ENCODE results near the gene UBAP2L.
A peak's percentile ranks its signal among the peaks of the same experiment; 100 is the strongest.

The UBAP2L gene, protein sequence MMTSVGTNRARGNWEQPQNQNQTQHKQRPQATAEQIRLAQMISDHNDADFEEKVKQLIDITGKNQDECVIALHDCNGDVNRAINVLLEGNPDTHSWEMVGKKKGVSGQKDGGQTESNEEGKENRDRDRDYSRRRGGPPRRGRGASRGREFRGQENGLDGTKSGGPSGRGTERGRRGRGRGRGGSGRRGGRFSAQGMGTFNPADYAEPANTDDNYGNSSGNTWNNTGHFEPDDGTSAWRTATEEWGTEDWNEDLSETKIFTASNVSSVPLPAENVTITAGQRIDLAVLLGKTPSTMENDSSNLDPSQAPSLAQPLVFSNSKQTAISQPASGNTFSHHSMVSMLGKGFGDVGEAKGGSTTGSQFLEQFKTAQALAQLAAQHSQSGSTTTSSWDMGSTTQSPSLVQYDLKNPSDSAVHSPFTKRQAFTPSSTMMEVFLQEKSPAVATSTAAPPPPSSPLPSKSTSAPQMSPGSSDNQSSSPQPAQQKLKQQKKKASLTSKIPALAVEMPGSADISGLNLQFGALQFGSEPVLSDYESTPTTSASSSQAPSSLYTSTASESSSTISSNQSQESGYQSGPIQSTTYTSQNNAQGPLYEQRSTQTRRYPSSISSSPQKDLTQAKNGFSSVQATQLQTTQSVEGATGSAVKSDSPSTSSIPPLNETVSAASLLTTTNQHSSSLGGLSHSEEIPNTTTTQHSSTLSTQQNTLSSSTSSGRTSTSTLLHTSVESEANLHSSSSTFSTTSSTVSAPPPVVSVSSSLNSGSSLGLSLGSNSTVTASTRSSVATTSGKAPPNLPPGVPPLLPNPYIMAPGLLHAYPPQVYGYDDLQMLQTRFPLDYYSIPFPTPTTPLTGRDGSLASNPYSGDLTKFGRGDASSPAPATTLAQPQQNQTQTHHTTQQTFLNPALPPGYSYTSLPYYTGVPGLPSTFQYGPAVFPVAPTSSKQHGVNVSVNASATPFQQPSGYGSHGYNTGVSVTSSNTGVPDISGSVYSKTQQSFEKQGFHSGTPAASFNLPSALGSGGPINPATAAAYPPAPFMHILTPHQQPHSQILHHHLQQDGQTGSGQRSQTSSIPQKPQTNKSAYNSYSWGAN

DNA sequence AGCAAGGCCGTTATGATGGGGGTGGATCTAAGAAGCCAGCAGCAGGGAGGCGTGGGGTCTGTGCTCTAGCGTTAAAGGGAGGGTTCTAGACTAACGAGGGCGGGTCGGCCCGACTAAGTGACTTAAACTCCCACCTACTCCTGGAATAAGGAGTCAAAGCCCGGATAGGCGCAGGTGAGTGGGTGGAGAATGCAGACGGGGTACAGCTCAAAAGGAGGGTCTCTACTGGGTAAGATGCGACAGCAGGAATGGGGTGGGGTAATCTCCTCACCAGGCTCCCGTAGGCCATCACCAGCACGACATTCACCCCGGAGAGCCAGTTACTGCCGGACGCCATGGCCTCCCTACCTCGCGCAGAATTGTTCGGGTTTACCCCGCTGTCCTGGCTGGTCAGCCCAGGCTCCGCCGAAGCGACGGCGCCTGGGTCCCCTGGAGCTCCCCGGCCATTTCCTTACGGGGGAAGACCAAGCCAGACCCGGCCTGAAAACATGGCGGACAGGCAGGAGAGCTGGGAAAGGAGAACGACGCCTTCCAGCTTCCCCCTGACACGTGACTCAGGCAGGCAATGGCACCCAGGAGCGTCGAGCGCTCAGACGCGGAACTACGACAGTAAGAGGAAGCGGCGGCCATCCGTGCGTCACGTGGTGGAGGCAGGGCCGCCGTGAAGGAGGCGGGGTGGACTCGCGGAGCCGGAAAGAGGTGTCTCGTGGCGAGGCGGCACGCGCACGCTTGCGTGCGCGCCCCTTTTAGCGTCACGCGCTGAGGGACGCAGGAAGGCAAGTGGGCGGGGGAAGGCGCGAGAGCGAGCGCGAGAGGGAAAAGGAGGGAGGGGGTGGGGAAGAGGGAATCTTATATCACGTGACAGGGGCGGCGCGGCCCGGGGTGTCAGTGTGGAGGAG lies at the start of gene UBAP2L:
UBAP2L (plus strand) TSS at position 885 of the 899 bp plus-strand sequence. CDS start 4,169 bp downstream, outside the sequence.
- DNase-seq (ENCODE audit: low spot score) = peak; percentile 95
- in situ Hi-C loops (cut with MboI; ENCODE audit: low pct_unique_long_range_greater_than_20kb, low sequenced_read_pairs, unreplicated experiment) = no loop called here
- TF ChIP-seq, protein P1, sequence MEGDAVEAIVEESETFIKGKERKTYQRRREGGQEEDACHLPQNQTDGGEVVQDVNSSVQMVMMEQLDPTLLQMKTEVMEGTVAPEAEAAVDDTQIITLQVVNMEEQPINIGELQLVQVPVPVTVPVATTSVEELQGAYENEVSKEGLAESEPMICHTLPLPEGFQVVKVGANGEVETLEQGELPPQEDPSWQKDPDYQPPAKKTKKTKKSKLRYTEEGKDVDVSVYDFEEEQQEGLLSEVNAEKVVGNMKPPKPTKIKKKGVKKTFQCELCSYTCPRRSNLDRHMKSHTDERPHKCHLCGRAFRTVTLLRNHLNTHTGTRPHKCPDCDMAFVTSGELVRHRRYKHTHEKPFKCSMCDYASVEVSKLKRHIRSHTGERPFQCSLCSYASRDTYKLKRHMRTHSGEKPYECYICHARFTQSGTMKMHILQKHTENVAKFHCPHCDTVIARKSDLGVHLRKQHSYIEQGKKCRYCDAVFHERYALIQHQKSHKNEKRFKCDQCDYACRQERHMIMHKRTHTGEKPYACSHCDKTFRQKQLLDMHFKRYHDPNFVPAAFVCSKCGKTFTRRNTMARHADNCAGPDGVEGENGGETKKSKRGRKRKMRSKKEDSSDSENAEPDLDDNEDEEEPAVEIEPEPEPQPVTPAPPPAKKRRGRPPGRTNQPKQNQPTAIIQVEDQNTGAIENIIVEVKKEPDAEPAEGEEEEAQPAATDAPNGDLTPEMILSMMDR (IDR thresholded peaks at IDR 0.05; ENCODE audit: extremely low read depth, insufficient read depth, missing control alignments) = no peak

DNA sequence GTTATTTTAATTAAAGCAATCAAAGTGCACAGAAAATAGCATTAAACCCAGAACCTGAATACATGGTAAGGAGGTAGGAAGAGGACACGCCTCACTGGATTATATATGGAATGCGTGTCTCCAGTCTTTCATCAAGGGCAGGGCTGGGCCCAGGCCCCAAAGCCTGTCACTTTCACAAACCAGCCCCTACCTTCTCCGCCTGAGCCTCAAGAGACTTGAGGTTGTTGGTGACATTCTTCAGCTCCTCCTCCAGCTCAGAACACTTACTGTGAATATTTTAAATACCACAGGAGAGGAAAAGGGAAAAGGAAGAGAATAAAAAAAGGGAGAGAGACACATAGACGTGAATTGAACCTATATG lies 49.6 kb upstream of the UBAP2L start:
- DNase-seq (ENCODE audit: low spot score) = no peak
- TF ChIP-seq, protein P1 (IDR thresholded peaks at IDR 0.05; ENCODE audit: extremely low read depth, insufficient read depth, missing control alignments) = no peak
- in situ Hi-C loops (cut with MboI; ENCODE audit: low pct_unique_long_range_greater_than_20kb, low sequenced_read_pairs, unreplicated experiment) = no loop called here

DNA sequence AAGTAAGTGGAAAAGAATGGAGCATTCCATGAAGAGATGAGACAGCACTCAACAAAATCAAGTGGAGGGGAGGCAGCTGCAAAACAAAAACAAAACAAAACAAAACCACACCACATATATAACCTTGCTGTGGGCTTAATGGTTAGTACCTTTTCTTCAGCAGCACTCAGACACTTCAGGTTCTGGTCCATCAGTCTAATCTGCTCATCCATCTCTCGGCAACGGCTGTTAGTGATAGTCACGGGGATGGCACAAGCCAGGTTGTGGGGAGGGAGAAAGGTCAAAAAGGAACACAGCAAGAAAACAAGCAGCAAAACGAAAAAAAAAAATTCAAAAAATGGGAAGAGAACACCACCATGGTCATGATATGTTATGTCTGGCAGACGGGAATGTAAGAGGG lies 48.9 kb upstream of the UBAP2L start:
- in situ Hi-C loops (cut with MboI; ENCODE audit: low pct_unique_long_range_greater_than_20kb, low sequenced_read_pairs, unreplicated experiment) = no loop called here
- DNase-seq (ENCODE audit: low spot score) = no peak
- TF ChIP-seq, protein P1 (IDR thresholded peaks at IDR 0.05; ENCODE audit: extremely low read depth, insufficient read depth, missing control alignments) = no peak

DNA sequence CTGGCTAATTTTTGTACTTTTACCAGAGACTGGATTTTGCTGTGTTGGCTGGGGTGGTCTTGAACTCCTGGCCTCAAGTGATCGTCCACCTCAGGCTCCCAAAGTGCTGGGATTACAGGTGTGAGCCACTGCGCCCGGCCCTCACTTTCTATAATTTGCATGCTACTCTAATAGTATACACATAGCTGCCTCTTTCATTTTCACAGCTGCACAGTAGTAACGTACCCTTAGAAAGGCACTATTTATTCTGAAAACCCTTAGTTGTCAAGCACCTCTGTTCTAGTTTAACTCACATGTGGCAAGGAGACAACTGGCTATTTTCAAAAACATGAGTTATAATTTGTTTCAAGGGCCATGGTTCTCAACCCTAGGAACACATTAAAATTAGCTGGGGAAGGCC lies 46.1 kb upstream of the UBAP2L start:
- TF ChIP-seq, protein P1 (IDR thresholded peaks at IDR 0.05; ENCODE audit: extremely low read depth, insufficient read depth, missing control alignments) = no peak
- in situ Hi-C loops (cut with MboI; ENCODE audit: low pct_unique_long_range_greater_than_20kb, low sequenced_read_pairs, unreplicated experiment) = no loop called here
- DNase-seq (ENCODE audit: low spot score) = no peak

DNA sequence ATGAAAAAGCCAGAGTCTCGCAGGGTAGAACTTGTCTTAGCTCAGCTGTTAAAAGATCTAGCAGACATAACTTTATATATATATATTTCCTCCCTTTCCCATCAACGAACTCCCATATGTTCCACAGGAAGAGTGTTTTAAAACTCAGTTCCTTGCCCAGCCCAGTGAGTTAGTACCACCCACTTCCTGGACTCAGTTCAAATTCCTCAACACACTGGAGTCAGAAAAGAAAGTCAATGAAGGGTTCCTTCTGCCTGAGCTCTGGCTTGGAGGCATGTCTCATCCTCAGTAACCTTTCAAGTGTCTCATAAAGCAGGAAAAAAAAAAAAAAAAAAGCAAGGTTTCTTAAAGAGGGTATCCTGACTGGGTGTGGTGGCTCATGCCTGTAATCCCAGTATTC lies 44.4 kb upstream of the UBAP2L start:
- TF ChIP-seq, protein P1 (IDR thresholded peaks at IDR 0.05; ENCODE audit: extremely low read depth, insufficient read depth, missing control alignments) = no peak
- in situ Hi-C loops (cut with MboI; ENCODE audit: low pct_unique_long_range_greater_than_20kb, low sequenced_read_pairs, unreplicated experiment) = no loop called here
- DNase-seq (ENCODE audit: low spot score) = no peak

Data from GM13977 (cell line).